Endothelial cell of coronary artery (primary cell): Measurements from ENCODE around the gene SMKR1. TPM values are rescaled to one million over a fixed set of nuclear protein-coding genes. Genes with fewer than 3 reads are reported as not detected.

Experiments used
- total RNA-seq: library from RNA; depleted of rRNA; stranded (reverse); fragments of >200 nt; gene quantifications from 2 replicates; pipeline ENCODE4 v1.2.3, GENCODE V29; 2014

Gene SMKR1
- 0.28 and 0.54 TPM in 2 replicates for total RNA-seq

GRCh38 chr7:129501760-129502707 lies at the start of gene SMKR1:
Gene SMKR1, plus strand, starts transcription at chr7:129502531. Its CDS starts 294 bp downstream, at chr7:129502825.

Other genes with a start within 250 kb of the SMKR1 start
- gene STRIP2, start 68.1 kb upstream of the SMKR1 start, total RNA-seq, result 4.1 and 5.7 TPM in 2 replicates
- gene NRF1, start 109.2 kb downstream of the SMKR1 start, total RNA-seq, result 11.0 and 17.6 TPM in 2 replicates